GM12878 (cell line): ENCODE data around the gene UBR3. TPM values are rescaled to one million over a fixed set of nuclear protein-coding genes. Genes with fewer than 3 reads are reported as not detected.

ENCODE experiments used
- ATAC-seq: fragments of 200-7000 bp; cut with Tn5 transposase; 3 replicates; pipeline ENCODE4 v1.9.1; 2020; ENCODE audit warnings: mild to moderate bottlenecking, moderate library complexity
- BruUV-seq: library from RNA; stranded (reverse); fragments of 400-500 nt; replicated peaks from 2 replicates; lab custom pipeline; 2021; lab: Mats Ljungman, UMichigan
- CTCF ChIA-PET: fragments of 300-600 bp; sonication (Branson Sonifier 250); formaldehyde crosslinking; extraction: SDS; loops from one replicate; lab custom pipeline; 2021; ENCODE audit warnings: inconsistent platforms; lab: Yijun Ruan, JAX
- POLR2A ChIA-PET: fragments of 350-600 bp; formaldehyde crosslinking; extraction: SDS; loops from one replicate; lab custom pipeline; 2021; ENCODE audit warnings: inconsistent platforms; lab: Charles Lee
- RAD21 ChIA-PET: fragments of 300-600 bp; sonication (Branson Sonifier 250); formaldehyde crosslinking; loops from one replicate; lab custom pipeline; 2023; ENCODE audit warnings: antibody characterized with exemption; ENCODE audit not compliant: unreplicated experiment; lab: Charles Lee
- SMC1A ChIA-PET: fragments of 300-600 bp; sonication (Branson Sonifier 250); formaldehyde crosslinking; loops from one replicate; lab custom pipeline; 2023; ENCODE audit not compliant: unreplicated experiment, uncharacterized antibody; lab: Charles Lee
- DNase-seq: peaks from one replicate; pipeline ENCODE4 v3.0.0-alpha.2; 2011; ENCODE audit warnings: low read depth, low spot score
- FAIRE-seq: peaks from 3 replicates; lab custom pipeline; 2011; peaks lifted over from hg19 to GRCh38; lab: Jason Lieb, UNC
- H2AFZ ChIP-seq: 2 replicates; pipeline ENCODE4 v1.6.0; 2011; ENCODE audit warnings: low read depth, low read length, control low read depth; ENCODE audit not compliant: control insufficient read depth
- H3K27ac ChIP-seq: 2 replicates; pipeline ENCODE4 v1.5.1; 2011; ENCODE audit warnings: control low read depth; ENCODE audit not compliant: control insufficient read depth, insufficient read depth
- H3K27me3 ChIP-seq, 2 experiments: replicated peaks in 1 of 2; 2 replicates each; pipeline versions ENCODE4 v1.6.0 to v1.6.1; 2011; ENCODE audit warnings: low read length in 1 of 2; ENCODE audit not compliant: control insufficient read depth in 2 of 2, insufficient read depth in 2 of 2
- H3K36me3 ChIP-seq, 2 experiments: 2 replicates each; pipeline ENCODE4 v1.5.1; 2011; ENCODE audit warnings: low read length in 1 of 2; ENCODE audit not compliant: control insufficient read depth in 2 of 2, insufficient read depth in 2 of 2
- H3K4me1 ChIP-seq: 2 replicates; pipeline ENCODE4 v1.6.1; 2011; ENCODE audit warnings: mild to moderate bottlenecking, low read length, moderate library complexity, mixed read lengths; ENCODE audit not compliant: control insufficient read depth, insufficient read depth
- H3K4me2 ChIP-seq: 2 replicates; pipeline ENCODE4 v1.6.0; 2011; ENCODE audit warnings: control low read depth; ENCODE audit not compliant: control insufficient read depth, insufficient read depth
- H3K4me3 ChIP-seq: fragments of 200-600 bp; sonication (generic); 2 replicates; pipeline ENCODE4 v1.5.1; 2016
- H3K79me2 ChIP-seq: 2 replicates; pipeline ENCODE4 v1.6.0; 2011; ENCODE audit warnings: low read length; ENCODE audit not compliant: control insufficient read depth, insufficient read depth
- H3K9ac ChIP-seq: 2 replicates; pipeline ENCODE4 v1.8.0; 2011; ENCODE audit warnings: low read length, control low read depth, mixed read lengths; ENCODE audit not compliant: control insufficient read depth, insufficient read depth
- H3K9me3 ChIP-seq: replicated peaks from 3 replicates; pipeline ENCODE4 v1.5.1; 2011; ENCODE audit warnings: mild to moderate bottlenecking, low read length; ENCODE audit not compliant: control insufficient read depth, insufficient read depth
- H4K20me1 ChIP-seq: 2 replicates; pipeline ENCODE4 v1.6.0; 2011; ENCODE audit not compliant: control insufficient read depth, insufficient read depth
- BHLHE40 ChIP-seq, 2 experiments: fragments of 450-650 bp in 1 of 2; IDR thresholded peaks; 2 replicates each; pipeline ENCODE4 v1.6.1; 2011 to 2017; ENCODE audit warnings: low read depth in 2 of 2, borderline replicate concordance in 1 of 2, improper control_type of control experiment in 1 of 2, low read length in 1 of 2, mild to moderate bottlenecking in 1 of 2
- CREM ChIP-seq: IDR thresholded peaks from 2 replicates; pipeline ENCODE4 v1.6.1; 2014; ENCODE audit warnings: antibody characterized with exemption, low read depth
- FOXK2 ChIP-seq: fragments of 450-650 bp; IDR thresholded peaks from 2 replicates; pipeline ENCODE4 v1.6.1; 2017; ENCODE audit warnings: mild to moderate bottlenecking, moderate library complexity
- FOXM1 ChIP-seq: IDR thresholded peaks from 2 replicates; pipeline ENCODE4 v1.6.1; 2012; ENCODE audit warnings: low read depth, mild to moderate bottlenecking, inconsistent platforms, low read length, moderate library complexity
- HDAC6 ChIP-seq: fragments of 200-600 bp; sonication (generic); IDR thresholded peaks from one replicate; pipeline ENCODE4 v1.8.0; 2017; ENCODE audit warnings: antibody characterized with exemption; ENCODE audit not compliant: unreplicated experiment
- IKZF1 ChIP-seq: fragments of 450-650 bp; conservative IDR thresholded peaks from 2 replicates; pipeline ENCODE4 v1.6.1; 2017; ENCODE audit warnings: antibody characterized with exemption, mild to moderate bottlenecking
- KAT2A ChIP-seq: conservative IDR thresholded peaks from 2 replicates; pipeline ENCODE4 v1.6.1; 2011; ENCODE audit warnings: low read depth, low read length; ENCODE audit not compliant: control insufficient read depth
- LARP7 ChIP-seq: fragments of 450-650 bp; IDR thresholded peaks from 2 replicates; pipeline ENCODE4 v1.6.1; 2017; ENCODE audit warnings: mild to moderate bottlenecking
- MEF2B ChIP-seq: fragments of 450-650 bp; IDR thresholded peaks from 2 replicates; pipeline ENCODE4 v1.6.1; 2018; ENCODE audit warnings: mild to moderate bottlenecking, moderate library complexity; ENCODE audit not compliant: partially characterized antibody, poor library complexity, severe bottlenecking
- MXI1 ChIP-seq: fragments of 150-350 bp; IDR thresholded peaks from 2 replicates; pipeline ENCODE4 v1.6.1; 2011; ENCODE audit warnings: low read depth, mild to moderate bottlenecking, inconsistent platforms, low read length, improper control_type of control experiment
- NFIC ChIP-seq: IDR thresholded peaks from 2 replicates; pipeline ENCODE4 v1.6.1; 2012; ENCODE audit warnings: low read depth, mild to moderate bottlenecking, inconsistent platforms, low read length, moderate library complexity
- PAX5 ChIP-seq: IDR thresholded peaks from 2 replicates; pipeline ENCODE4 v1.6.1; 2011; ENCODE audit warnings: low read depth, low read length, borderline replicate concordance
- POLR2A ChIP-seq: IDR thresholded peaks from 2 replicates; pipeline ENCODE4 v1.6.1; 2011; ENCODE audit warnings: low read depth, mild to moderate bottlenecking, low read length
- POLR2AphosphoS5 ChIP-seq: IDR thresholded peaks from 2 replicates; pipeline ENCODE4 v1.6.1; 2011; ENCODE audit warnings: mild to moderate bottlenecking, low read length, inconsistent platforms
- RUNX3 ChIP-seq: IDR thresholded peaks from 2 replicates; pipeline ENCODE4 v1.6.1; 2012; ENCODE audit warnings: low read length, inconsistent platforms
- SIN3A ChIP-seq: IDR thresholded peaks from 2 replicates; pipeline ENCODE4 v1.6.1; 2012; ENCODE audit warnings: low read depth, low read length, improper control_type of control experiment
- ZNF384 ChIP-seq: IDR thresholded peaks from 2 replicates; pipeline ENCODE4 v1.6.1; 2012; ENCODE audit warnings: low read depth, mild to moderate bottlenecking, low read length, improper control_type of control experiment, borderline replicate concordance
- WGBS: methylation state at CpG from one replicate; pipeline ENCODE4 v1.1.6; 2016; ENCODE audit warnings: low lambda C conversion rate; ENCODE audit not compliant: insufficient replicate concordance, insufficient coverage; ENCODE audit errors: missing lambda C conversion rate; 5-methylcytosine and 5-hydroxymethylcytosine counted together
- in situ Hi-C: fragments of 300-500 bp; cut with MboI; formaldehyde crosslinking; loops from 9 replicates; pipeline ENCODE4 v1.14.3; 2018; ENCODE audit warnings: mixed read lengths
- intact Hi-C: fragments of 100-400 bp; cut with micrococcal nuclease; formaldehyde crosslinking; loops from one replicate; pipeline ENCODE4 v1.14.2; 2022; ENCODE audit not compliant: unreplicated experiment
- polyA plus RNA-seq, 11 experiments: library from polyadenylated mRNA; depleted of rRNA in 4 of 11; unstranded in 6 of 11; stranded (reverse) in 5 of 11; fragments of >200 nt; fragmentation: Nextera tagmentation in 4 of 11; fragmentation: Illumina TruSeq in 1 of 11; extraction: Ambion mirVana in 4 of 11; extraction: Trizol in 1 of 11; gene quantifications; 1 replicate in 1 of 11; 2 replicates in 10 of 11; pipeline versions ENCODE4 v1.2.1 to v1.2.3, GENCODE V29; 2011 to 2016; ENCODE audit warnings: inconsistent platforms in 2 of 11, missing spikeins in 2 of 11, low read depth in 1 of 11
- total RNA-seq, 4 experiments: library from RNA; depleted of rRNA in 3 of 4; stranded (reverse); fragments of >200 nt in 3 of 4; fragmentation: Illumina TruSeq in 1 of 4; extraction: Trizol in 1 of 4; gene quantifications; 2 replicates each; pipeline versions ENCODE4 v1.2.1 to v1.2.3, GENCODE V29; 2013 to 2021
- TF ChIP-seq, protein P1 (sequence below): fragments of 450-650 bp; IDR thresholded peaks from 2 replicates; pipeline ENCODE4 v1.6.1; 2016; ENCODE audit warnings: mild to moderate bottlenecking, moderate library complexity, borderline replicate concordance
- TF ChIP-seq, protein P2 (sequence below): IDR thresholded peaks from 2 replicates; pipeline ENCODE4 v1.6.1; 2012; ENCODE audit warnings: low read depth, low read length, improper control_type of control experiment

UBR3 gene
- total and polyA plus RNA-seq, 10 of the 15 experiments (the other 5 are each of a cell fraction or from before 2014, with no cell fraction given), result 3.8 to 22.9 (median 11.2) TPM

DNA sequence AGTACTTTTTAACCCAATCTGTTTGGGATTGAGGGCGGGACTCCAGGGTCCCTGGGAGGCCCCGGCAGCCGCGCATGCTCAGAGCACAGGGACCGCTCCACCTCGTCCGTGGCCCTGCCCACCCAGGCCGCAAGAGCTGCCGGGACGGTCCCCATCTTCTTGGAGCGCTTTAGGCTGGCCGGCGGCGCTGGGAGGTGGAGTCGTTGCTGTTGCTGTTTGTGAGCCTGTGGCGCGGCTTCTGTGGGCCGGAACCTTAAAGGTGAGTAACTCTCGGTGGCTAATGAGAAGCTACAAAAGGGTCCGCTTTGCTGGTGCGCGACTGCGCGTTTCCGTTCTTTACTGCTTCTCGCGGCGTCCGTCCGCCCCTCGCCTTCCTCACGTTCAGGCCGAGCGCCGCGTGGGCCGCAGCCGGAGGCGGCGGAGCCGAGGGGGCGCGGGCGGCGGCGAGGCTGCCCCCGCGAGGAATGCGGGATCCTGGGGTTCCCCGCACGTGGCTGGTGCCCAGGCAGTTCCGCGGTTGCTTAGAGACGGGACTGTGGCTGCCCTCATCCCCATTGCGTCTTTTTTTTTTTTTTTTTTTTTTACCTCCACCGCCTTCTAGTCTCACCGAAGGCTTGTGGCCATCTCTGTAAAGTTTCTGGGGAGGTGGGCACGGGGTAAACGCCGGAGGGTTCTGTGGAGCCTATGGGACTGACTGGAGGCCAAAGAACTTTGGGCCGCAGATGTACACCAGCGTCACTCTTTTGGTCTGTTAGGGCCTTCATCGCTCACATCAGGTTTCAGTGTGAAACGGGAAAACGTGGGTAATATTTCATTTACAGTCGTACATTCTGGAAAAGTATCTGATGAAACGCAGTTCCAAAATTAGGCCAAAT lies 28.3 kb upstream of the UBR3 start, which contains the start of gene SSB:
Gene SSB (plus strand): TSS at position 154 of the 875 bp plus-strand sequence. CDS start 2,090 bp downstream, outside the sequence.
- peak within 1 kb of the TSS; percentile 62 for H3K4me2 ChIP-seq
- peak within 1 kb of the TSS; percentile 87 for H2AFZ ChIP-seq
- peaks cover 42% of the 10 kb centered on the region for H3K79me2 ChIP-seq
- H3K27me3 ChIP-seq, result no peaks in the 10 kb centered on the region
- in situ Hi-C loops (no loop called here), intact Hi-C loops (loop anchor here (10.0 kb wide), 1 partner anchor 274 kb away; no protein-coding TSS in a partner anchor)
- ChIA-PET SMC1A (no interaction called here), POLR2A (interaction anchor here (0.5 to 1.2 kb wide), 6 partner anchors 26 to 761 kb away, joined by 3 to 6 read pairs (median 3); partner anchors contain the start of gene METTL5), RAD21 (interaction anchor here (0.6 to 1.6 kb wide), 2 partner anchors 25 to 361 kb away, joined by 3 to 6 read pairs; partner anchors contain the start of gene METTL5), CTCF (interaction anchor here (0.9 to 1.6 kb wide), 4 partner anchors 25 to 141 kb away, joined by 3 to 5 read pairs (median 4); partner anchors contain the start of gene METTL5)
- H4K20me1 ChIP-seq, result no peaks in the 10 kb centered on the region
- no TSS peak for BruUV-seq
- H3K27ac ChIP-seq, result peak within 1 kb of the TSS; percentile 85
- no peaks in the 10 kb centered on the region; the same call in 2 of the 3 replicates for H3K9me3 ChIP-seq
- peak within 1 kb of the TSS; percentile 80 for H3K4me3 ChIP-seq
- H3K4me1 ChIP-seq, result no peaks in the 10 kb centered on the region; the same call in 1 of the 2 replicates
- ATAC-seq (peak; percentile 98), FAIRE-seq (peak; percentile 99), DNase-seq (peak; percentile 85)
- WGBS, result under 1% methylated on average over 67 of the region's 67 CpGs
- peaks cover 0 to 4% of the 10 kb centered on the region in 2 experiments; a peak in 2 of 4 replicates for H3K36me3 ChIP-seq
- peak within 1 kb of the TSS; percentile 80 for H3K9ac ChIP-seq
- no peak for TF ChIP-seq MEF2B
- TF ChIP-seq HDAC6, result peak; percentile 62
- TF ChIP-seq POLR2A, result peak; percentile 90
- peak; percentile 57 for TF ChIP-seq RUNX3
- TF ChIP-seq NFIC, result no peak
- peak; percentile 71 for TF ChIP-seq FOXK2
- TF ChIP-seq MXI1, result peak; percentile 84
- peak; percentile 43; the same call in 1 of the 2 replicates for TF ChIP-seq CREM
- peak; percentile 91 for TF ChIP-seq ZNF384
- TF ChIP-seq PAX5, result peak; percentile 80; the same call in 1 of the 2 replicates
- TF ChIP-seq LARP7, result peak; percentile 90
- peak; percentile 77 for TF ChIP-seq IKZF1
- TF ChIP-seq SIN3A, result peak; percentile 79
- TF ChIP-seq BHLHE40 (IDR thresholded peaks at IDR 0.05; ENCODE audit: borderline replicate concordance in 1 of 2, low read depth in 2 of 2, low read length in 1 of 2), result peak; percentile 89 to 95; a peak in 3 of 4 replicates
- TF ChIP-seq, protein P1, sequence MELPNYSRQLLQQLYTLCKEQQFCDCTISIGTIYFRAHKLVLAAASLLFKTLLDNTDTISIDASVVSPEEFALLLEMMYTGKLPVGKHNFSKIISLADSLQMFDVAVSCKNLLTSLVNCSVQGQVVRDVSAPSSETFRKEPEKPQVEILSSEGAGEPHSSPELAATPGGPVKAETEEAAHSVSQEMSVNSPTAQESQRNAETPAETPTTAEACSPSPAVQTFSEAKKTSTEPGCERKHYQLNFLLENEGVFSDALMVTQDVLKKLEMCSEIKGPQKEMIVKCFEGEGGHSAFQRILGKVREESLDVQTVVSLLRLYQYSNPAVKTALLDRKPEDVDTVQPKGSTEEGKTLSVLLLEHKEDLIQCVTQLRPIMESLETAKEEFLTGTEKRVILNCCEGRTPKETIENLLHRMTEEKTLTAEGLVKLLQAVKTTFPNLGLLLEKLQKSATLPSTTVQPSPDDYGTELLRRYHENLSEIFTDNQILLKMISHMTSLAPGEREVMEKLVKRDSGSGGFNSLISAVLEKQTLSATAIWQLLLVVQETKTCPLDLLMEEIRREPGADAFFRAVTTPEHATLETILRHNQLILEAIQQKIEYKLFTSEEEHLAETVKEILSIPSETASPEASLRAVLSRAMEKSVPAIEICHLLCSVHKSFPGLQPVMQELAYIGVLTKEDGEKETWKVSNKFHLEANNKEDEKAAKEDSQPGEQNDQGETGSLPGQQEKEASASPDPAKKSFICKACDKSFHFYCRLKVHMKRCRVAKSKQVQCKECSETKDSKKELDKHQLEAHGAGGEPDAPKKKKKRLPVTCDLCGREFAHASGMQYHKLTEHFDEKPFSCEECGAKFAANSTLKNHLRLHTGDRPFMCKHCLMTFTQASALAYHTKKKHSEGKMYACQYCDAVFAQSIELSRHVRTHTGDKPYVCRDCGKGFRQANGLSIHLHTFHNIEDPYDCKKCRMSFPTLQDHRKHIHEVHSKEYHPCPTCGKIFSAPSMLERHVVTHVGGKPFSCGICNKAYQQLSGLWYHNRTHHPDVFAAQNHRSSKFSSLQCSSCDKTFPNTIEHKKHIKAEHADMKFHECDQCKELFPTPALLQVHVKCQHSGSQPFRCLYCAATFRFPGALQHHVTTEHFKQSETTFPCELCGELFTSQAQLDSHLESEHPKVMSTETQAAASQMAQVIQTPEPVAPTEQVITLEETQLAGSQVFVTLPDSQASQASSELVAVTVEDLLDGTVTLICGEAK, result peak; percentile 33; the same call in 1 of the 2 replicates
- TF ChIP-seq, protein P2, sequence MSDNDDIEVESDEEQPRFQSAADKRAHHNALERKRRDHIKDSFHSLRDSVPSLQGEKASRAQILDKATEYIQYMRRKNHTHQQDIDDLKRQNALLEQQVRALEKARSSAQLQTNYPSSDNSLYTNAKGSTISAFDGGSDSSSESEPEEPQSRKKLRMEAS, result peak; percentile 61
- TF ChIP-seq POLR2AphosphoS5, result peak; percentile 81; the same call in 1 of the 2 replicates
- no peak for TF ChIP-seq FOXM1
- no peak for TF ChIP-seq KAT2A
